IMR-90 (cell line): ENCODE measurements around the gene DOCK1. TPM values are rescaled to one million over a fixed set of nuclear protein-coding genes. Genes with fewer than 3 reads are reported as not detected.

Experiments used
- ATAC-seq: fragments of 200-7000 bp; cut with Tn5 transposase; 2 replicates; pipeline ENCODE4 v1.9.1; 2020; ENCODE audit warnings: low read depth, mild to moderate bottlenecking, moderate library complexity
- BruUV-seq: library from RNA; stranded (reverse); fragments of 400-500 nt; replicated peaks from 2 replicates; lab custom pipeline; 2021; lab: Mats Ljungman, UMichigan
- CTCF ChIA-PET: fragments of 300-600 bp; formaldehyde crosslinking; extraction: SDS; loops from one replicate; lab custom pipeline; 2021; ENCODE audit warnings: antibody characterized with exemption; lab: Yijun Ruan, JAX
- POLR2A ChIA-PET: fragments of 300-600 bp; sonication (Branson Sonifier 250); formaldehyde crosslinking; loops from one replicate; lab custom pipeline; 2022; ENCODE audit warnings: antibody characterized with exemption; ENCODE audit not compliant: unreplicated experiment; lab: Charles Lee
- DNase-seq: peaks from one replicate; pipeline ENCODE4 v3.0.0; 2013
- H2AFZ ChIP-seq: replicated peaks from 2 replicates; pipeline ENCODE3; 2013; ENCODE audit warnings: low read length, mild to moderate bottlenecking; ENCODE audit not compliant: poor library complexity
- H2AK5ac ChIP-seq: 2 replicates; pipeline ENCODE4 v1.6.1; 2013; ENCODE audit warnings: low read depth, low read length, inconsistent platforms
- H2AK9ac ChIP-seq: replicated peaks from 2 replicates; pipeline ENCODE3; 2013; ENCODE audit warnings: mild to moderate bottlenecking, low read depth, low read length, moderate library complexity; ENCODE audit not compliant: poor library complexity
- H2BK120ac ChIP-seq: 2 replicates; pipeline ENCODE4 v1.6.1; 2013; ENCODE audit warnings: low read depth, low read length, inconsistent platforms
- H2BK15ac ChIP-seq: 3 replicates; pipeline ENCODE4 v1.6.1; 2013; ENCODE audit warnings: low read depth, low read length, inconsistent platforms
- H2BK20ac ChIP-seq: 2 replicates; pipeline ENCODE4 v1.6.1; 2013; ENCODE audit warnings: low read depth, mild to moderate bottlenecking, inconsistent platforms, low read length, moderate library complexity
- H2BK5ac ChIP-seq: 2 replicates; pipeline ENCODE4 v1.6.1; 2013; ENCODE audit warnings: mild to moderate bottlenecking, low read depth, low read length, inconsistent platforms; ENCODE audit not compliant: poor library complexity, severe bottlenecking
- H3K14ac ChIP-seq: replicated peaks from 2 replicates; pipeline ENCODE4 v1.6.1; 2013; ENCODE audit warnings: low read depth, low read length, inconsistent platforms
- H3K18ac ChIP-seq: 2 replicates; pipeline ENCODE4 v1.6.1; 2013; ENCODE audit warnings: low read depth, low read length, control low read depth
- H3K23ac ChIP-seq: 2 replicates; pipeline ENCODE4 v1.6.1; 2013; ENCODE audit warnings: low read depth, low read length, inconsistent platforms
- H3K27ac ChIP-seq: 2 replicates; pipeline ENCODE4 v1.5.1; 2013; ENCODE audit warnings: mild to moderate bottlenecking, control low read depth, low read length; ENCODE audit not compliant: insufficient read depth
- H3K27me3 ChIP-seq: 2 replicates; pipeline ENCODE4 v1.6.1; 2013; ENCODE audit warnings: low read length; ENCODE audit not compliant: control insufficient read depth, insufficient read depth
- H3K36me3 ChIP-seq: 2 replicates; pipeline ENCODE4 v1.6.1; 2013; ENCODE audit warnings: low read length, mixed read lengths; ENCODE audit not compliant: control insufficient read depth, insufficient read depth
- H3K4ac ChIP-seq: 2 replicates; pipeline ENCODE4 v1.6.1; 2013; ENCODE audit warnings: low read depth, low read length, inconsistent platforms
- H3K4me1 ChIP-seq: 2 replicates; pipeline ENCODE4 v1.6.1; 2013; ENCODE audit warnings: low read length, mixed read lengths; ENCODE audit not compliant: control insufficient read depth, insufficient read depth
- H3K4me2 ChIP-seq: 2 replicates; pipeline ENCODE4 v1.6.1; 2013; ENCODE audit warnings: low read depth, mild to moderate bottlenecking, control low read depth, low read length, moderate library complexity
- H3K4me3 ChIP-seq: 2 replicates; pipeline ENCODE4 v1.5.1; 2013; ENCODE audit warnings: low read depth, mild to moderate bottlenecking, control low read depth, low read length, moderate library complexity; ENCODE audit not compliant: insufficient read depth
- H3K56ac ChIP-seq: 2 replicates; pipeline ENCODE4 v1.6.1; 2013; ENCODE audit warnings: low read length, inconsistent platforms; ENCODE audit not compliant: insufficient read depth; ENCODE audit errors: extremely low read depth
- H3K79me1 ChIP-seq, 2 experiments: 2 replicates each; pipeline ENCODE4 v1.6.1; 2013; ENCODE audit warnings: low read length in 2 of 2, inconsistent platforms in 1 of 2, low read depth in 1 of 2
- H3K9ac ChIP-seq: 2 replicates; pipeline ENCODE4 v1.6.1; 2013; ENCODE audit warnings: low read depth, low read length, control low read depth
- H3K9me1 ChIP-seq: 2 replicates; pipeline ENCODE4 v1.6.1; 2013; ENCODE audit warnings: low read length, inconsistent platforms; ENCODE audit not compliant: insufficient read depth
- H3K9me3 ChIP-seq: 2 replicates; pipeline ENCODE4 v1.6.1; 2013; ENCODE audit warnings: low read length; ENCODE audit not compliant: control insufficient read depth, insufficient read depth
- H4K20me1 ChIP-seq: 2 replicates; pipeline ENCODE4 v1.6.1; 2013; ENCODE audit warnings: low read length, inconsistent platforms; ENCODE audit not compliant: insufficient read depth
- H4K5ac ChIP-seq: 2 replicates; pipeline ENCODE4 v1.6.1; 2013; ENCODE audit warnings: mild to moderate bottlenecking, low read depth, low read length, control low read depth
- H4K8ac ChIP-seq, 2 experiments: 2 replicates each; pipeline ENCODE4 v1.6.1; 2013; ENCODE audit warnings: low read depth in 2 of 2, low read length in 2 of 2, control low read depth in 1 of 2, inconsistent platforms in 1 of 2
- H4K91ac ChIP-seq: 2 replicates; pipeline ENCODE4 v1.6.1; 2013; ENCODE audit warnings: low read depth, low read length, inconsistent platforms; ENCODE audit not compliant: insufficient read depth
- BHLHE40 ChIP-seq: fragments of 150-350 bp; IDR thresholded peaks from 2 replicates; pipeline ENCODE4 v1.6.1; 2016; ENCODE audit warnings: mild to moderate bottlenecking, low read depth, low read length
- CEBPB ChIP-seq: IDR thresholded peaks from 2 replicates; pipeline ENCODE4 v1.6.1; 2012; ENCODE audit warnings: low read depth, low read length, improper control_type of control experiment
- FOS ChIP-seq: fragments of 150-350 bp; IDR thresholded peaks from 2 replicates; pipeline ENCODE4 v1.6.1; 2016; ENCODE audit warnings: low read depth, low read length
- NFE2L2 ChIP-seq: fragments of 150-350 bp; IDR thresholded peaks from 2 replicates; pipeline ENCODE4 v1.6.1; 2016; ENCODE audit warnings: low read depth, mild to moderate bottlenecking, low read length
- SMC3 ChIP-seq: fragments of 150-350 bp; IDR thresholded peaks from 2 replicates; pipeline ENCODE4 v1.6.1; 2016; ENCODE audit warnings: low read depth, mild to moderate bottlenecking, antibody characterized with exemption, low read length, moderate library complexity
- dilution Hi-C: fragments of 300-500 bp; cut with HindIII; formaldehyde crosslinking; loops from one replicate; pipeline ENCODE4 v1.14.3; 2018; ENCODE audit warnings: low sequenced_read_pairs; ENCODE audit not compliant: unreplicated experiment
- in situ Hi-C: fragments of 300-500 bp; cut with MboI; formaldehyde crosslinking; loops from 3 replicates; pipeline ENCODE4 v1.14.3; 2019; ENCODE audit warnings: low sequenced_read_pairs, inconsistent platforms, mixed read lengths
- intact Hi-C: fragments of 100-400 bp; cut with micrococcal nuclease; formaldehyde crosslinking; loops from 2 replicates; pipeline ENCODE4 v1.10.0; 2022
- polyA plus RNA-seq, 3 experiments: library from polyadenylated mRNA; depleted of rRNA; stranded (reverse); fragments of >200 nt; gene quantifications; 2 replicates each; pipeline ENCODE4 v1.2.3, GENCODE V29; 2012; ENCODE audit warnings: low replicate concordance in 1 of 3
- total RNA-seq: library from RNA; depleted of rRNA; stranded (reverse); fragments of >200 nt; gene quantifications from 2 replicates; pipeline ENCODE4 v1.2.3, GENCODE V29; 2012
- TF ChIP-seq, protein P1 (sequence below): fragments of 150-350 bp; IDR thresholded peaks from 2 replicates; pipeline ENCODE4 v1.6.1; 2016; ENCODE audit warnings: low read depth, mild to moderate bottlenecking, low read length, moderate library complexity, borderline replicate concordance
- TF ChIP-seq, protein P2 (sequence below): fragments of 150-350 bp; IDR thresholded peaks from 2 replicates; pipeline ENCODE4 v1.6.1; 2017; ENCODE audit warnings: mild to moderate bottlenecking, antibody characterized with exemption, low read length, low read depth
- TF ChIP-seq, protein P3 (sequence below): conservative IDR thresholded peaks from 2 replicates; pipeline ENCODE4 v1.5.1; 2012; ENCODE audit warnings: mild to moderate bottlenecking, low read depth, low read length, improper control_type of control experiment

DOCK1 gene
- total and polyA plus RNA-seq, 2 of the 4 experiments (the other 2 are of a cell fraction), result 28.2 to 71.0 TPM

DNA sequence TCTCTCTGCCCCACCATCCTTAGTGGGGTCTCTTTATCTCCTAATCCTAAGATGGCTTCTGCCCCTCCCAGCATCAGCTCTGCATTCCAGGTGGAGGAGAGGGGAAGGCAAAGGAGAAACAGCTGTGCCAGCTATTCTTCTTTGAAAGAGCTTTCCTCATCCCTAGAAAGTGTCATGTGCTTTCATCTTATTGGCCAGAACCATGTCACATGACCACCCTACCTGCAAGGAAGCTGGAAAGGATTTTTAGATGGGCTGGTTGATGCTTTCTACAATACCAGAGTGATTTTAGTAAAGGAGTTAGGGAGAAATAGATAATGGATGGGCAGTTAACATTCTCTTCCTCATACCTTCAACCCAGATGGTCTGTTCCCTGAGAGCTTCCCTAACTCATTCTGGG is 150.0 kb downstream of the DOCK1 start:
- dilution Hi-C loops, result no loop called here
- H2BK15ac ChIP-seq, result no peak overlapping the region

More for the DNA sequence above, 150.0 kb downstream of the DOCK1 start:
- no peak overlapping the region for H2BK5ac ChIP-seq
- no peak overlapping the region for H2AK9ac ChIP-seq
- no peak overlapping the region for H4K91ac ChIP-seq
- TF ChIP-seq CEBPB (no peak), FOS (no peak), BHLHE40 (no peak), NFE2L2 (no peak), SMC3 (no peak)
- TF ChIP-seq, protein P1, sequence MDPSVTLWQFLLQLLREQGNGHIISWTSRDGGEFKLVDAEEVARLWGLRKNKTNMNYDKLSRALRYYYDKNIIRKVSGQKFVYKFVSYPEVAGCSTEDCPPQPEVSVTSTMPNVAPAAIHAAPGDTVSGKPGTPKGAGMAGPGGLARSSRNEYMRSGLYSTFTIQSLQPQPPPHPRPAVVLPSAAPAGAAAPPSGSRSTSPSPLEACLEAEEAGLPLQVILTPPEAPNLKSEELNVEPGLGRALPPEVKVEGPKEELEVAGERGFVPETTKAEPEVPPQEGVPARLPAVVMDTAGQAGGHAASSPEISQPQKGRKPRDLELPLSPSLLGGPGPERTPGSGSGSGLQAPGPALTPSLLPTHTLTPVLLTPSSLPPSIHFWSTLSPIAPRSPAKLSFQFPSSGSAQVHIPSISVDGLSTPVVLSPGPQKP, result no peak
- TF ChIP-seq, protein P2, sequence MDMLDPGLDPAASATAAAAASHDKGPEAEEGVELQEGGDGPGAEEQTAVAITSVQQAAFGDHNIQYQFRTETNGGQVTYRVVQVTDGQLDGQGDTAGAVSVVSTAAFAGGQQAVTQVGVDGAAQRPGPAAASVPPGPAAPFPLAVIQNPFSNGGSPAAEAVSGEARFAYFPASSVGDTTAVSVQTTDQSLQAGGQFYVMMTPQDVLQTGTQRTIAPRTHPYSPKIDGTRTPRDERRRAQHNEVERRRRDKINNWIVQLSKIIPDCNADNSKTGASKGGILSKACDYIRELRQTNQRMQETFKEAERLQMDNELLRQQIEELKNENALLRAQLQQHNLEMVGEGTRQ, result peak; percentile 18; the same call in 1 of the 2 replicates
- TF ChIP-seq, protein P3, sequence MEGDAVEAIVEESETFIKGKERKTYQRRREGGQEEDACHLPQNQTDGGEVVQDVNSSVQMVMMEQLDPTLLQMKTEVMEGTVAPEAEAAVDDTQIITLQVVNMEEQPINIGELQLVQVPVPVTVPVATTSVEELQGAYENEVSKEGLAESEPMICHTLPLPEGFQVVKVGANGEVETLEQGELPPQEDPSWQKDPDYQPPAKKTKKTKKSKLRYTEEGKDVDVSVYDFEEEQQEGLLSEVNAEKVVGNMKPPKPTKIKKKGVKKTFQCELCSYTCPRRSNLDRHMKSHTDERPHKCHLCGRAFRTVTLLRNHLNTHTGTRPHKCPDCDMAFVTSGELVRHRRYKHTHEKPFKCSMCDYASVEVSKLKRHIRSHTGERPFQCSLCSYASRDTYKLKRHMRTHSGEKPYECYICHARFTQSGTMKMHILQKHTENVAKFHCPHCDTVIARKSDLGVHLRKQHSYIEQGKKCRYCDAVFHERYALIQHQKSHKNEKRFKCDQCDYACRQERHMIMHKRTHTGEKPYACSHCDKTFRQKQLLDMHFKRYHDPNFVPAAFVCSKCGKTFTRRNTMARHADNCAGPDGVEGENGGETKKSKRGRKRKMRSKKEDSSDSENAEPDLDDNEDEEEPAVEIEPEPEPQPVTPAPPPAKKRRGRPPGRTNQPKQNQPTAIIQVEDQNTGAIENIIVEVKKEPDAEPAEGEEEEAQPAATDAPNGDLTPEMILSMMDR, result no peak
- H3K18ac ChIP-seq, result no peak overlapping the region
- no peak overlapping the region for H3K4ac ChIP-seq
- H3K9me1 ChIP-seq, result 0 out of 2 replicates have a peak, but pooled peaks cover 8% of the 10 kb centered on the region
- no peak for DNase-seq
- no peak overlapping the region for H3K27ac ChIP-seq
- no peaks in the 10 kb centered on the region for H3K27me3 ChIP-seq
- H3K56ac ChIP-seq, result no peak overlapping the region
- POLR2A ChIA-PET, result no interaction called here
- in situ Hi-C loops (no loop called here), intact Hi-C loops (no loop called here)
- H2BK120ac ChIP-seq, result no peak overlapping the region
- H2BK20ac ChIP-seq, result no peak overlapping the region
- peaks cover 4 to 10% of the 10 kb centered on the region in 2 experiments; a peak in 3 of 4 replicates for H3K79me1 ChIP-seq
- H4K20me1 ChIP-seq, result no peaks in the 10 kb centered on the region; the same call in 1 of the 2 replicates
- H3K4me3 ChIP-seq, result no peak overlapping the region
- no peak overlapping the region for H4K5ac ChIP-seq
- H3K4me2 ChIP-seq, result no peak overlapping the region
- no peak overlapping the region for H3K14ac ChIP-seq
- no peak overlapping the region for H2AFZ ChIP-seq
- no peak overlapping the region for H3K9ac ChIP-seq
- H3K9me3 ChIP-seq, result no peaks in the 10 kb centered on the region
- no peak overlapping the region for H4K8ac ChIP-seq
- peaks cover 35% of the 10 kb centered on the region for H3K36me3 ChIP-seq
- no peak overlapping the region for H2AK5ac ChIP-seq
- no peak overlapping the region for H3K23ac ChIP-seq
- no peak for ATAC-seq
- CTCF ChIA-PET, result no interaction called here
- no TSS peak for BruUV-seq
- H3K4me1 ChIP-seq, result no peaks in the 10 kb centered on the region
